ENCODE measurements around the gene JPH4. TPM values are rescaled to one million over a fixed set of nuclear protein-coding genes. Genes with fewer than 3 reads are reported as not detected.

The JPH4 gene
- total and polyA plus RNA-seq, 12 donors, result 0.06 to 0.38 (median 0.15) TPM; not detected in 1

GRCh38 chr14:23525611-23526010 lies 53.0 kb downstream of the JPH4 start:
- no peak overlapping the region for H3K27ac ChIP-seq
- no peaks in the 10 kb centered on the region for H3K36me3 ChIP-seq
- peaks cover 0 to 3% (median 0%) of the 10 kb centered on the region in 7 donors for H3K27me3 ChIP-seq
- no peak for ATAC-seq
- WGBS, 2 donors, result 83% methylated on average over 8 of the region's 8 CpGs
- no peak for DNase-seq
- no peaks in the 10 kb centered on the region for H3K9me3 ChIP-seq
- intact Hi-C loops (cut with DNase I), result no loop called here
- H3K4me1 ChIP-seq, result peaks cover 0 to 5% (median 0%) of the 10 kb centered on the region in 9 donors
- H3K4me3 ChIP-seq, result no peak overlapping the region
- TF ChIP-seq, protein P1, sequence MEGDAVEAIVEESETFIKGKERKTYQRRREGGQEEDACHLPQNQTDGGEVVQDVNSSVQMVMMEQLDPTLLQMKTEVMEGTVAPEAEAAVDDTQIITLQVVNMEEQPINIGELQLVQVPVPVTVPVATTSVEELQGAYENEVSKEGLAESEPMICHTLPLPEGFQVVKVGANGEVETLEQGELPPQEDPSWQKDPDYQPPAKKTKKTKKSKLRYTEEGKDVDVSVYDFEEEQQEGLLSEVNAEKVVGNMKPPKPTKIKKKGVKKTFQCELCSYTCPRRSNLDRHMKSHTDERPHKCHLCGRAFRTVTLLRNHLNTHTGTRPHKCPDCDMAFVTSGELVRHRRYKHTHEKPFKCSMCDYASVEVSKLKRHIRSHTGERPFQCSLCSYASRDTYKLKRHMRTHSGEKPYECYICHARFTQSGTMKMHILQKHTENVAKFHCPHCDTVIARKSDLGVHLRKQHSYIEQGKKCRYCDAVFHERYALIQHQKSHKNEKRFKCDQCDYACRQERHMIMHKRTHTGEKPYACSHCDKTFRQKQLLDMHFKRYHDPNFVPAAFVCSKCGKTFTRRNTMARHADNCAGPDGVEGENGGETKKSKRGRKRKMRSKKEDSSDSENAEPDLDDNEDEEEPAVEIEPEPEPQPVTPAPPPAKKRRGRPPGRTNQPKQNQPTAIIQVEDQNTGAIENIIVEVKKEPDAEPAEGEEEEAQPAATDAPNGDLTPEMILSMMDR (IDR thresholded peaks at IDR 0.05), result no peak

DNA sequence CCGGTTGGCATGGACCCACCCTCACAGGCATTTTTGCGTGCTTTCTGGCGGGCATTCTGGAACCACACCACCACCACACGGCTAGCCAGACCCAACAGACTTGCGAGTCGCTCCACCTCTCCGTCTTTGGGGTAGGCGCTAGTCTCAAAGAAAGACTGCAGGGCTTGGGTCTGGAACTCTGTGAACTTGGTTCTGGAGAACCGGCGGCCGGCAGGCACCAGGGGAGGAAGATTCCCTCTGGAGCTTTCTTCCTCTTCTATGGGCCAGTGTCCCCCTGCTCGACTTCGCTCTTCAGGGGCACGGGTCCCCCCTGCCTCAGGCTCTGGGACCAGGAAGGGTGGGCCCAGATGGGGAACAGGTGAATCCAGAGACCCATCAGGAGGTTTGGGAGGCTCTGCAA lies 53.6 kb downstream of the JPH4 start:
- H3K27me3 ChIP-seq, result peaks cover 0 to 5% (median 0%) of the 10 kb centered on the region in 7 donors
- intact Hi-C loops (cut with DNase I), result no loop called here
- no peak for DNase-seq
- H3K9me3 ChIP-seq, result no peaks in the 10 kb centered on the region
- WGBS, 2 donors, result 95 to 96% methylated on average over 14 of the region's 14 CpGs
- no peak overlapping the region for H3K27ac ChIP-seq
- no peak for ATAC-seq
- no peaks in the 10 kb centered on the region for H3K36me3 ChIP-seq
- H3K4me3 ChIP-seq, result no peak overlapping the region
- H3K4me1 ChIP-seq, result no peaks in the 10 kb centered on the region
- TF ChIP-seq, protein P1 (IDR thresholded peaks at IDR 0.05), result no peak

- TF ChIP-seq, protein P1 (IDR thresholded peaks at IDR 0.05), result no peak
- DNase-seq (no peak), ATAC-seq (no peak)
- Histone ChIP-seq H3K4me3 (no peak overlapping the region), H3K36me3 (no peaks in the 10 kb centered on the region), H3K27me3 (peaks cover 0 to 5% (median 0%) of the 10 kb centered on the region in 7 donors), H3K27ac (no peak overlapping the region), H3K9me3 (no peaks in the 10 kb centered on the region), H3K4me1 (no peaks in the 10 kb centered on the region)
- intact Hi-C loops (cut with DNase I), result no loop called here
- 90 to 93% methylated on average over 16 of the region's 16 CpGs for WGBS, 2 donors
These were observed 55.2 kb downstream of the JPH4 start for GRCh38 chr14:23523229-23524016.

GRCh38 chr14:23522643-23523198 lies 55.9 kb downstream of the JPH4 start:
- DNase-seq (no peak), ATAC-seq (no peak)
- Histone ChIP-seq H3K4me3 (no peak overlapping the region), H3K9me3 (no peaks in the 10 kb centered on the region), H3K27me3 (peaks cover 0 to 5% (median 0%) of the 10 kb centered on the region in 7 donors), H3K27ac (no peak overlapping the region), H3K4me1 (no peaks in the 10 kb centered on the region), H3K36me3 (no peaks in the 10 kb centered on the region)
- 85 to 88% methylated on average over 9 of the region's 9 CpGs for WGBS, 2 donors
- intact Hi-C loops (cut with DNase I), result no loop called here
- TF ChIP-seq, protein P1 (IDR thresholded peaks at IDR 0.05), result no peak
